GM21737 (cell line): ENCODE results near the gene FBXW5.

Experiments
- ATAC-seq: cut with Tn5 transposase; IDR thresholded peaks from one replicate; pipeline ENCODE4 v1.9.1; 2021; ENCODE audit warnings: mild to moderate bottlenecking, moderate library complexity; ENCODE audit not compliant: unreplicated experiment

FBXW5 gene

GRCh38 chr9:136949817-136950655, 5.5 kb upstream of the FBXW5 start:
- peak; percentile 72 for ATAC-seq

GRCh38 chr9:136949239-136949816, 4.8 kb upstream of the FBXW5 start:
- ATAC-seq, result no peak

GRCh38 chr9:136947955-136948510, 3.5 kb upstream of the FBXW5 start:
- ATAC-seq, result no peak

DNA sequence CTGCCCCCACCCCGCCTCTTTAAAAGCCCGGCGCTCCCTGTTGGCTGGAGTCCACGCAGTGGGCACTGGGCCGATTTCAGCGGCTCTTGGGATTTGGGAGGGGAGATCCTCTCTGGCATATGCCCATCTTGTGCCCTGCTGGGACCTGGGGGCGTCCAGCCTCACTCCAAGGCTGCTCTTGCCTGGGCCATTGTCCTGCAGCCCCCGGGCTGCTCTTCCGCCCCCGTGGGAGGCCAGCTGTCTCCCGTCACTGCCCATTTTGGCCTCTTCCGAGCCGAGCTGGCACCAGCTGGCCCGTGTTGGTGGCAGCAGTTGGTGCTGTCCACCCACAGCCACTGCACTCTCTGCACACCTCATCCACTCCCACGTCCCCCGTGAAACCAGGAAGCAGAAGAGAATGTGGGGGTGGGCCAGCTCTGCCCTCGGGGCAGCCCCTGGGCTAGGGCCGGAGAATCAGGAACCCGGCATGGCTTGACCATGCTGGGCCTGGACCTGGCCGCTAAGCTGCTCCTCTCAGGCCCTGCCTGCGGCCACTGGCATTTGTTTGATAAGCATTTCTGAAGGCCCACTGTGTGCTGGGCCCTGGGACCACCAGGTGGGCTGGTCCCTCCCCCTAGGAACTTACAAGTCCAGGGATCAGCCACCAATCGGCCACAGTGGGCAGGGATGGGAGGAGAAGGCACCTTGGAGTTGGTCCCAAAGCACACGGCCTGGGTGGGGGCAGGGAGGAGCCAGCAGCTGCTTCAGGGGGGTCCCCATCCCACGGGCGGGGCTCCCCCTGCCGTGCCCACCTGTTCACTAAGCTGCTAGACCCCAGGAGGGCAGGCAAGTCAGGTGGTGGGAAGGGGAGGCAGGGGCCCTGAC, 2.7 kb upstream of the FBXW5 start:
- no peak for ATAC-seq

DNA sequence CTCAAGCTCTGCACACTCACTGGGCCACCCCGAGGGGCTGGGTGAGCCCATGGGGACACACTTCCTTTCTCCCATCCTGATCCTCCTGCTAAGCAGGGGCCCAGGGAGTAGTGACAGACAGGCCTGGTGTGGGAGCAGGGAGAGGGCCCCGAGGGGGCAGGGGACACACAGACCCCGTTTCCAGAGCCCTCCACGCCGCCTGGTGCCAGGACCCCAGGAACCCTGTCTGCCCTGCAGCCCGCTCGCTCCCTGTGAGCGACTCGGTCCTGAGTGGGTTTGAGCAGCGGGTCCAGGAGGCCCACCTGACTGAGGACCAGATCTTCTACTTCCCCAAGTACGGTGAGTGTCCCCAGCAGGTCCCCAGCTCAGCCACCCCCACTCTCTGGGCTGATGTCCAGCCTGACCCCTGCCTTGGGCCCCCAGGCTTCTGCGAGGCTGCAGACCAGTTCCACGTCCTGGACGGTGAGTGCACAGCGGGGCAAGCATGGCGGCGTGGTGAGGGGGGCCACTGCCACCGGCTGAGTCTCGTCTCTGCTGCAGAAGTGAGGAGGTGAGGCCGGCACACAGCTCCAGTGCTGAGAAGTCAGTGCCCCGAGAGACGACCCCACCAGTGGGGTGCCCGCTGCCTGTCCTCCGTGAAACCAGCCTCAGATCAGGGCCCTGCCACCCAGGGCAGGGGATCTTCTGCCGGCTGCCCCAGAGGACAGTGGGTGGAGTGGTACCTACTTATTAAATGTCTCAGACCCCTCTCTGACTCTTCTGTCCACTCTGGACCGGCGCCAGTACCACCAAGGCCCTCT, 1.9 kb upstream of the FBXW5 start:
- ATAC-seq, result no peak

GRCh38 chr9:136945333-136946227, 1.0 kb upstream of the FBXW5 start:
- ATAC-seq, result no peak

GRCh38 chr9:136944212-136944518, 373 bp downstream of the FBXW5 start:
- ATAC-seq, result no peak

DNA sequence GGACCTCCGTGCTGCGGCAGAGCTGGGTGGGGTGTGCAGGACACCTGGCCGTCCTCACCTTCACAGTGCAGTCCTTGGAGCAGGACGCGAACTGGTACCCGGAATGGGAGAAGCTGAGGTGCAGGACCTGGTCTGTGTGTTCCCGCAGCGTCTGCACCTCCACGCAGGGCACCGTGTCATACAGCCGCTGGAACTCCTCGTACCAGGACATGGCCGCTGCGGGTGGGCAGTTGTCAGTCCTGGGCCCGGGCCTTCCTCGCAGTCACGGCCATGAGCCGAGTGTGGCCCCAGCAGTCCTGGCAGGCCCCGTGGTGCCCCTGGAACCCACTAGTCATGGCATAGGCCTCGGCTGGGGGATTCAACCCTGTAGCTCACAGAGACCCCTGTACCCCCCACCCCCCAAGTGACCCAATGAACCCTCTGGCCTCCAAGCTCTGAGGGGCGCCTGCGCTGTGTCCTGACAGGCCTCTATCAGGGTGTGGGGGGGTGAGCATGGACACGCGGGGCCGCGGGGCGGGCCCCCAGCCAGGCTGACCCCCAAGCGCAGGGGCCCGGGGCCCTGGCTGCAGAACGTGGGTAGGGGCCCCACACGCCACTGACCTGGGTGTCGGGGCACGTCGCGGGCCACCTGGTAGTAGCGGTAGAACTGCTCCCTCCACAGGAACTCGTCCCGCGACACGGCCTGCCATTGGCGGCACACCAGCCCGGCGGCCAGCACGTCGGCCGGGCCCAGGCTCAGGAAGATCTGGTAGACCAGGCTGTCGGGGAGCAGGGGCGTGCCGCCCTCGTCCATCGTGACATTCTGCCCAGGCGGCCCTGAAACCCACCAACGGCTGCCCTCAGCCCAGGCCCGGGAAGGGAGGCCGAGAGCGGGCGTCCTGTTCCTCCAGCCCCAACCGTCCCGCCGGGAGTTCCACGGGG, 987 bp downstream of the FBXW5 start:
- ATAC-seq, result peak; percentile 4

GRCh38 chr9:136942881-136943230, 1.7 kb downstream of the FBXW5 start:
- ATAC-seq, result no peak

DNA sequence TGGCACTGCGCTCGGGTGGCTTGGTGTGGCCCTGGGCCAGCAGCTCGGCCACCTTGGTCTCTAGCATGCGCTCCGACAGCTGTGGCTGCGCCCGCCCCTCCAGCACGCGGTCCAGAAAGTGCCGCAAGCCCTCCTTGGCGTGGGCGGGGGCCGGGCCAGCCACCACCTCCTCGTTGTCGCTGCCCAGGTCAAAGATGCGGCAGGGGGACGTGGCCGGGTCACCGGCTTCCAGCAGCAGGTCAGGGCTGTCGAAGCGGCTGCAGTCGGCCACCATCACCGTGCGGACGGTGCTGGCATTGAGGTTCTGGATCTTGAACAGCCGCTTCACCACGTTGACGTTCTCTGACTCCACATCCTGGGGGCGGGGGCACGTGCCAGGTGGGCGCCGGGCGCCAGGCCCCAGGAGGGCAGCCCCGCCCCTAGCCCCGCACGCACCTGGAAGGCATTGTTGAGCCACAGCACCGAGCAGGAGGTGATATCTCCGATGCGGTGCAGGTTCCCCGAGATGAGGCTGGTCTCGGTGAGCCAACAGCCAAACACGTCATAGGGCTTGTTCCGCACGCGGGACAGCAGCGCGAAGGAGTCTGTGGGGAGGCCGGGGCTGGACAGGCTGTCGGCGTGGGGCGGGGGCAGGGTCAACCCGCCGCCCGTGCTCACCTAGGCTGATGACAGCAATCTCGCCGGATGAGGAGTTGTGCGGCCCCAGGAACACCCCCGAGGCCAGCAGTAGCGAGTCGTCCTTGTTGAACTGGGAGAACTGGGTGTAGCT, 2.2 kb downstream of the FBXW5 start:
- ATAC-seq, result no peak

- no peak for ATAC-seq
These were observed 3.1 kb downstream of the FBXW5 start for GRCh38 chr9:136941231-136942111.

GRCh38 chr9:136940526-136941230, 3.9 kb downstream of the FBXW5 start:
- no peak for ATAC-seq

DNA sequence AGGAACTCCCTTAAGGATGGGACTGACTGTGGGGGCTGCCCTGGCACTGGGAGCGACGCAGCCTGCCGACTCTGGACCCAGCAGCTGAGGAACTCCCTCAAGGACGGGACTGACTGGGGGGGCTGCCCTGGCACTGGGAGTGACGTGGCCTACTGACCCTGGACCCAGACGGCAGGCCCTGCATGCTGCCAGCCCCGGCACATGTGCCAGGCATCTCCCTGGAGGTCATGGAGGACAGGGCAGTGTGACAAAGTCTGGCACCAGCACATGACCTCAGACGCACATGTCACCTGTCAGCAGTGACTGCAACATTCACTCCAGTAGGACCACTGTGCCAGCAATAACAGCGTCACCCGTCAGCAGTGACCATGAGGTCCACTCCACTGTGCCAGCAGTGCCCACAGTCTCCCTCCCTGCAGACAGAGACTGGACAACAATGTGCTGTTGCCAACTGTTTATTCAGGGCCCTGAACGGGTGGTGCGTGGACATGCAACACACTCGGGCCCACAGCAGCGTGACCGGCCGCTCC, 4.5 kb downstream of the FBXW5 start:
- ATAC-seq, result no peak

DNA sequence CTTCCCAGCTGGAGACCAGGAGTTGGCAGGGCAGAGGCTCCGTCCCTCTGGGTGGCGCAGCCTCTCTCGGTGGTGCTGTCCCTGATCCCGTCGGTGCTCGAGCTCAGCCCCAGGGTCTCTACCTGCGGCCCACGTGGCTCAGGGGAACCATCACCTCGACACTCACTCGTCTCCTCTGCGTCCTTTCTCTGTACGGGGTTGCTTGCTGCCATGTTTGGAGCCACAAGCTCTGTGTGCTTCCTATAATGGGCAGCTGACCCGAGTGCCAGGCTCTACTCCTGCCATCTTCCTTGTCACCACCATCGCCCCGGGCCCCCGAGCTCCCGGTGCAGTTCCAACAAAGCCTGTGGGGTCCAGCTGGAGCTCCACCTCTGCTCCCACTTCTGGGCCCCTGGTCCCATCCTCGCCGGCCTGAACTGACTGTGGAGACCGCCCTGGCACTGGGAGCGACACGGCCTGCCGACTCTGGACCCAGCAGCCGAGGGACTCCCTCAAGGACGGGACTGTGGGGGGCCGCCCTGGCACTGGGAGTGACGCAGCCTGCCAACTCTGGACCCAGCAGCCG, 5.0 kb downstream of the FBXW5 start:
- no peak for ATAC-seq

GRCh38 chr9:136937186-136938001, 7.1 kb downstream of the FBXW5 start:
- ATAC-seq, result no peak
